Measurements from ENCODE around the gene LRRN4CL.

Gene LRRN4CL

GRCh38 chr11:62649486-62649885 is 39.8 kb downstream of the LRRN4CL start:
- TF ChIP-seq, protein P1, sequence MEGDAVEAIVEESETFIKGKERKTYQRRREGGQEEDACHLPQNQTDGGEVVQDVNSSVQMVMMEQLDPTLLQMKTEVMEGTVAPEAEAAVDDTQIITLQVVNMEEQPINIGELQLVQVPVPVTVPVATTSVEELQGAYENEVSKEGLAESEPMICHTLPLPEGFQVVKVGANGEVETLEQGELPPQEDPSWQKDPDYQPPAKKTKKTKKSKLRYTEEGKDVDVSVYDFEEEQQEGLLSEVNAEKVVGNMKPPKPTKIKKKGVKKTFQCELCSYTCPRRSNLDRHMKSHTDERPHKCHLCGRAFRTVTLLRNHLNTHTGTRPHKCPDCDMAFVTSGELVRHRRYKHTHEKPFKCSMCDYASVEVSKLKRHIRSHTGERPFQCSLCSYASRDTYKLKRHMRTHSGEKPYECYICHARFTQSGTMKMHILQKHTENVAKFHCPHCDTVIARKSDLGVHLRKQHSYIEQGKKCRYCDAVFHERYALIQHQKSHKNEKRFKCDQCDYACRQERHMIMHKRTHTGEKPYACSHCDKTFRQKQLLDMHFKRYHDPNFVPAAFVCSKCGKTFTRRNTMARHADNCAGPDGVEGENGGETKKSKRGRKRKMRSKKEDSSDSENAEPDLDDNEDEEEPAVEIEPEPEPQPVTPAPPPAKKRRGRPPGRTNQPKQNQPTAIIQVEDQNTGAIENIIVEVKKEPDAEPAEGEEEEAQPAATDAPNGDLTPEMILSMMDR (IDR thresholded peaks at IDR 0.05; ENCODE audit: low read depth, low read length, missing control alignments), result no peak
- Histone ChIP-seq H3K4me3 (ENCODE audit: low read depth, low read length) (no peak overlapping the region), H3K27me3 (replicated peaks) (no peaks in the 10 kb centered on the region), H3K27ac (no peak overlapping the region), H3K36me3 (replicated peaks) (peaks cover 22% of the 10 kb centered on the region)
- in situ Hi-C loops (cut with HindIII; ENCODE audit: low pct_ligation_motif_present, low sequenced_read_pairs), result no loop called here
- no peak for DNase-seq

DNA sequence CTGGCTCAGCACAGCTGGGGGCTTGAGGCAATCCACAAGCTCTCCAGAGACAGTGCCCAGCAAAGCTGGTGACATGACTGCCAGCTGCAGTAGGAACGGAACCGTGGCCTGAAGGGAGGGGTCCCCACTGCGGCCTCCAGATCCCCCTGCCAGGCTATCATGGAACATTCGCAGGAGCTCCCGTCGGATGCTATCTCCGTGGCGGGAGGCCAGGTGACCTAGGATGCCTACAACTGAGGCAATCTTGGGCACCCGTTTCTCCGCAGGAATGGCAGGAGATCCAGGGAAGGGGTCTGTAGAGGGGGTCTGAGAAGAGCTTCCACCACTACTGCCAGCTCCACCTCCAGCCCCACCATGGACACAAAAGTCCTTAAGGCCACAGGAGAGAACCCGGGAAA is 40.4 kb downstream of the LRRN4CL start:
- Histone ChIP-seq H3K36me3 (replicated peaks) (peaks cover 27% of the 10 kb centered on the region), H3K27me3 (replicated peaks) (no peaks in the 10 kb centered on the region), H3K27ac (no peak overlapping the region), H3K4me3 (ENCODE audit: low read depth, low read length) (no peak overlapping the region)
- TF ChIP-seq, protein P1 (IDR thresholded peaks at IDR 0.05; ENCODE audit: low read depth, low read length, missing control alignments), result no peak
- no peak for DNase-seq
- in situ Hi-C loops (cut with HindIII; ENCODE audit: low pct_ligation_motif_present, low sequenced_read_pairs), result no loop called here

- Histone ChIP-seq H3K36me3 (replicated peaks) (peaks cover 32% of the 10 kb centered on the region), H3K27ac (no peak overlapping the region), H3K4me3 (ENCODE audit: low read depth, low read length) (no peak overlapping the region), H3K27me3 (replicated peaks) (no peaks in the 10 kb centered on the region)
- TF ChIP-seq, protein P1 (IDR thresholded peaks at IDR 0.05; ENCODE audit: low read depth, low read length, missing control alignments), result no peak
- no peak for DNase-seq
- in situ Hi-C loops (cut with HindIII; ENCODE audit: low pct_ligation_motif_present, low sequenced_read_pairs), result no loop called here
Measured at GRCh38 chr11:62648185-62648966, 41.0 kb downstream of the LRRN4CL start.

- H3K36me3 ChIP-seq (replicated peaks), result peaks cover 38% of the 10 kb centered on the region
- DNase-seq, result no peak
- in situ Hi-C loops (cut with HindIII; ENCODE audit: low pct_ligation_motif_present, low sequenced_read_pairs), result no loop called here
- H3K27ac ChIP-seq, result no peak overlapping the region
- no peak overlapping the region for H3K4me3 ChIP-seq (ENCODE audit: low read depth, low read length)
- TF ChIP-seq, protein P1 (IDR thresholded peaks at IDR 0.05; ENCODE audit: low read depth, low read length, missing control alignments), result no peak
- H3K27me3 ChIP-seq (replicated peaks), result no peaks in the 10 kb centered on the region
Measured at GRCh38 chr11:62647609-62648005, 41.7 kb downstream of the LRRN4CL start.

DNA sequence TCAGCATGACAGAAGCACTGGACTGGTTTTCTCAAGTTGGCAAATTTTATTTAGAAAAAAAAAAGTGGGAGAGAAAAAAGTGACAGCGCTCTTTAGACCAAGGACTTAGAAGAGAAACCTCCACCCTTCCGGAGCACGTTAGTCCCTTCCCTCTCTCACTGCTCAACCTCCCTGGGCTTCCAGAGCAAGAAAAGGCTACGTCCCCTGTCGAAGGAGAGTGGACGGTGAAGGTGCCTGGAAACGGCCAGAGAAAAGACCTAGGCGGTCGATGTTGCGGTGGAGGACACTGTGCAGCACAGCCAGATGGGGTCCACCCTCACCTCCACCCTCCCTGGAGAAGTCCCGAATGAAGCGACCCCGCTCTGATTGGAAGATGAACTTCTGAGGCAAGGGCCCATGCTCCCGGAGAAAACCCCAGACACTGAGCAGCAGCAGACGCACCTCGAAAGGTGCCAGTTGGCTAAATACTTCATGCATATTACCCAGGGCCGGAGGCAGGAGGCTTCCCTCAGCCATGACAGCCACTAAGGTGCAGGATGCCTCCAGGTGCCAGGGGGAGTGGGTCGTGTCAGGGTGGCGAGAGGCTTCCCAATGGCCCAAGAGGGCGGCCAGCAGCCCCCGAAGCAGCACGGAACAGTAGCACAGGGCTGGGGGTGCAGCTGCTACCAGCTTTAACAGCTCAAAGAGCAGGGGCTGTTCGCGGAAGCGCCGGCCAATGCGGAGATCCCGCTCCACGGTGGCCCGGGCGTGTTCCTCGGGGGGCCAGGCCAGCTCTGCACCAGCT is 42.3 kb downstream of the LRRN4CL start:
- Histone ChIP-seq H3K27ac (no peak overlapping the region), H3K27me3 (replicated peaks) (no peaks in the 10 kb centered on the region), H3K36me3 (replicated peaks) (peaks cover 39% of the 10 kb centered on the region), H3K4me3 (ENCODE audit: low read depth, low read length) (no peak overlapping the region)
- DNase-seq, result no peak
- TF ChIP-seq, protein P1 (IDR thresholded peaks at IDR 0.05; ENCODE audit: low read depth, low read length, missing control alignments), result no peak
- in situ Hi-C loops (cut with HindIII; ENCODE audit: low pct_ligation_motif_present, low sequenced_read_pairs), result no loop called here

All from brain microvascular endothelial cell (primary cell).